ENCODE data around the gene SLC20A1.
A peak's percentile ranks its signal among the peaks of the same experiment; 100 is the strongest.
"Not testable (repeated sequence)": the region's sequence is repeated elsewhere in the genome, so short reads cannot be mapped to it uniquely, and the experiment has no call there.

The SLC20A1 gene

DNA sequence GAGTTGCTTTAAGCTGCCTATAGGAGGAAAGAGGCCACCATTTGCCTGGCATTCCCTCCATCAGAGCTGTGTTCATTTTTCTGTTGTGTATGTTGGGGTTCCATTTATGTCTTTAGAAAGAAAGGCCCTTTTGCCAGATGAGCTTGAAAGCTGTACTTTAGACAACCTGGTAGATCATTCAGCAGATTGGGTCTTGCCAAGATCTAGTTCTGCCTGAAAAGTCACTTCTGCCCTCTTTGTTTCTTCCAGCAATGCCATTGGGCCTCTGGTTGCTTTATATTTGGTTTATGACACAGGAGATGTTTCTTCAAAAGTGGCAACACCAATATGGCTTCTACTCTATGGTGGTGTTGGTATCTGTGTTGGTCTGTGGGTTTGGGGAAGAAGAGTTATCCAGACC, 14.4 kb downstream of the SLC20A1 start:
- TF ChIP-seq POU2F2 (IDR thresholded peaks at IDR 0.05; ENCODE audit: low read depth, low read length) (no peak), SPI1 (IDR thresholded peaks at IDR 0.05; ENCODE audit: low read depth, low read length) (no peak), TAF1 (IDR thresholded peaks at IDR 0.05; ENCODE audit: low read depth, low read length) (no peak), POLR2AphosphoS5 (IDR thresholded peaks at IDR 0.05; ENCODE audit: low read depth, low read length) (no peak), POLR2A (IDR thresholded peaks at IDR 0.05; ENCODE audit: low read depth, low read length) (no peak), PAX5 (IDR thresholded peaks at IDR 0.05; ENCODE audit: insufficient read depth, low read length, severe bottlenecking) (no peak)
- no peak for FAIRE-seq
- DNase-seq (ENCODE audit: insufficient read length, low spot score): no peak

DNA sequence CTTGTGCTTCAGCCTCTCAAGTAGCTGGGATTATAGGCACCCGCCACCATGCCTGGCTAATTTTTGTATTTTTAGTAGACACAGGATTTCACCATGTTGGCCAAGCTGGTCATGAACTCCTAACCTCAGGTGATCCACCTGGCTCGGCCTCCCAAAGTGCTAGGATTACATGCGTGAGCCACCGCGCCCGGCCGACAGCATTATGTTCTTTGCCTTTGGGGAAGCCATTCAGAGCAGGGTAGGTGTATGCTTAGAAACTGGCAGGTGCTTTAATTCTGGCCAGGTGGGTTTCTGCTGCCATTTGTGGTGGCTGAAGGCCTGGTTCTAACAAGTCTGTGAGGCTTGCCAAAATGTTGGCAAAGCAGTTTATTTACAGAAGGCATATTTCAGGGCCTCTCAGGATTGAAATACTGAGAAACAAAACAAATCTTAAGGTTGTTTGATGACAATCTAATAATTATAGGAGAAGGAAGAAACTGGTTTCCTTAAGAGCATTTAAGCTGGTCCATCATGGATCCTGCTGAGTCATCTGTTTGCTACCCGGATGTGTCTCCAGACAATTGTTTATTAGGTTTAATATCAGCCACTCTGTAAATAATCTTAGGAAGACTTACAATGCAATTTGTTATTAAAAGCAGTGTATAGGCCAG, 16.0 kb downstream of the SLC20A1 start:
- TF ChIP-seq TAF1 (IDR thresholded peaks at IDR 0.05; ENCODE audit: low read depth, low read length): no peak
- TF ChIP-seq POLR2A (IDR thresholded peaks at IDR 0.05; ENCODE audit: low read depth, low read length): no peak
- no peak for TF ChIP-seq POU2F2 (IDR thresholded peaks at IDR 0.05; ENCODE audit: low read depth, low read length)
- TF ChIP-seq SPI1 (IDR thresholded peaks at IDR 0.05; ENCODE audit: low read depth, low read length): no peak
- TF ChIP-seq POLR2AphosphoS5 (IDR thresholded peaks at IDR 0.05; ENCODE audit: low read depth, low read length): no peak
- TF ChIP-seq PAX5 (IDR thresholded peaks at IDR 0.05; ENCODE audit: insufficient read depth, low read length, severe bottlenecking): no peak
- DNase-seq (ENCODE audit: insufficient read length, low spot score): no peak
- FAIRE-seq: no peak

DNA sequence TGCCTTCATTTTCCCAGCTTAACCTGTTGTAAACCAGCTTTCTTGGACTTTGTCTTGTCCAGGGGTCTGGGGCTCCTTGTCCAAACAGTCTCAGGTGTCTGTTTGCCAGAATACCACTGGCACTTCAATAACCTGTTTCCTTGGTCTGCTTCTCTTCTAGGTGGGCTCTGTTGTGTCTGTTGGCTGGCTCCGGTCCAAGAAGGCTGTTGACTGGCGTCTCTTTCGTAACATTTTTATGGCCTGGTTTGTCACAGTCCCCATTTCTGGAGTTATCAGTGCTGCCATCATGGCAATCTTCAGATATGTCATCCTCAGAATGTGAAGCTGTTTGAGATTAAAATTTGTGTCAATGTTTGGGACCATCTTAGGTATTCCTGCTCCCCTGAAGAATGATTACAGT, 17.0 kb downstream of the SLC20A1 start:
- DNase-seq (ENCODE audit: insufficient read length, low spot score): no peak
- no peak for FAIRE-seq
- TF ChIP-seq TAF1 (IDR thresholded peaks at IDR 0.05; ENCODE audit: low read depth, low read length) (no peak), POLR2A (IDR thresholded peaks at IDR 0.05; ENCODE audit: low read depth, low read length) (no peak), POU2F2 (IDR thresholded peaks at IDR 0.05; ENCODE audit: low read depth, low read length) (no peak), SPI1 (IDR thresholded peaks at IDR 0.05; ENCODE audit: low read depth, low read length) (no peak), PAX5 (IDR thresholded peaks at IDR 0.05; ENCODE audit: insufficient read depth, low read length, severe bottlenecking) (no peak), POLR2AphosphoS5 (IDR thresholded peaks at IDR 0.05; ENCODE audit: low read depth, low read length) (no peak)

- no peak for TF ChIP-seq TAF1 (IDR thresholded peaks at IDR 0.05; ENCODE audit: low read depth, low read length)
- 0 out of 2 replicates have a peak, but pooled peaks have one; percentile 22 for TF ChIP-seq POLR2AphosphoS5 (IDR thresholded peaks at IDR 0.05; ENCODE audit: low read depth, low read length)
- no peak for TF ChIP-seq SPI1 (IDR thresholded peaks at IDR 0.05; ENCODE audit: low read depth, low read length)
- no peak for TF ChIP-seq POLR2A (IDR thresholded peaks at IDR 0.05; ENCODE audit: low read depth, low read length)
- no peak for TF ChIP-seq PAX5 (IDR thresholded peaks at IDR 0.05; ENCODE audit: insufficient read depth, low read length, severe bottlenecking)
- DNase-seq (ENCODE audit: insufficient read length, low spot score) (no peak), FAIRE-seq (no peak)
These were observed 18.9 kb downstream of the SLC20A1 start for GRCh38 chr2:112664689-112665088.

GRCh38 chr2:112665113-112665780, 19.5 kb downstream of the SLC20A1 start:
- no peak for TF ChIP-seq SPI1 (IDR thresholded peaks at IDR 0.05; ENCODE audit: low read depth, low read length)
- TF ChIP-seq POLR2A (IDR thresholded peaks at IDR 0.05; ENCODE audit: low read depth, low read length): no peak
- TF ChIP-seq PAX5 (IDR thresholded peaks at IDR 0.05; ENCODE audit: insufficient read depth, low read length, severe bottlenecking): no peak
- TF ChIP-seq POU2F2 (IDR thresholded peaks at IDR 0.05; ENCODE audit: low read depth, low read length): no peak
- no peak for TF ChIP-seq TAF1 (IDR thresholded peaks at IDR 0.05; ENCODE audit: low read depth, low read length)
- no peak for TF ChIP-seq POLR2AphosphoS5 (IDR thresholded peaks at IDR 0.05; ENCODE audit: low read depth, low read length)
- DNase-seq (ENCODE audit: insufficient read length, low spot score) (no peak), FAIRE-seq (no peak)

- DNase-seq (ENCODE audit: insufficient read length, low spot score): no peak
- no peak for FAIRE-seq
- no peak for TF ChIP-seq POU2F2 (IDR thresholded peaks at IDR 0.05; ENCODE audit: low read depth, low read length)
- TF ChIP-seq POLR2A (IDR thresholded peaks at IDR 0.05; ENCODE audit: low read depth, low read length): no peak
- no peak for TF ChIP-seq POLR2AphosphoS5 (IDR thresholded peaks at IDR 0.05; ENCODE audit: low read depth, low read length)
- peak; percentile 28; the same call in 1 of the 2 replicates for TF ChIP-seq SPI1 (IDR thresholded peaks at IDR 0.05; ENCODE audit: low read depth, low read length)
- no peak for TF ChIP-seq TAF1 (IDR thresholded peaks at IDR 0.05; ENCODE audit: low read depth, low read length)
- no peak for TF ChIP-seq PAX5 (IDR thresholded peaks at IDR 0.05; ENCODE audit: insufficient read depth, low read length, severe bottlenecking)
These were observed 21.0 kb downstream of the SLC20A1 start for GRCh38 chr2:112666761-112667122.

DNA sequence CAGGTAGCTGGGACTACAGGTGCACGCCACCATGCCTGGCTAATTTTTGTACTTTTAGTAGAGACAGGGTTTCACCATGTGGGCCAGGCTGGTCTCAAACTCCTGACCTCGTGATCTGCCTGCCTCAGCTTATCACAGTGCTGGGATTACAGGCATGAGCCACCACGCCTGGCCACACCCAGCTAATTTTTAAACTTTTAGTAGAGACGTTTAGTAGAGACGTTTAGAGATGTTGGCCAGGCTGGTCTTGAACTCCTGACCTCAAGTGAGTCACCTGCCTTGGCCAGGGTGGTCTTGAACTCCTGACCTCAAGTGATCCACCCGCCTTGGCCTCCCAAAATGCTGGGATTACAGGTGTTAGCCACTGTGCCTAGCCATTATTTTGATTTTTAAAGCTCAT, 21.8 kb downstream of the SLC20A1 start:
- FAIRE-seq; DNase-seq (ENCODE audit: insufficient read length, low spot score): not testable (repeated sequence)

- DNase-seq (ENCODE audit: insufficient read length, low spot score): no peak
- no peak for FAIRE-seq
- TF ChIP-seq POU2F2 (IDR thresholded peaks at IDR 0.05; ENCODE audit: low read depth, low read length) (no peak), TAF1 (IDR thresholded peaks at IDR 0.05; ENCODE audit: low read depth, low read length) (no peak), PAX5 (IDR thresholded peaks at IDR 0.05; ENCODE audit: insufficient read depth, low read length, severe bottlenecking) (no peak), POLR2A (IDR thresholded peaks at IDR 0.05; ENCODE audit: low read depth, low read length) (no peak), SPI1 (IDR thresholded peaks at IDR 0.05; ENCODE audit: low read depth, low read length) (no peak), POLR2AphosphoS5 (IDR thresholded peaks at IDR 0.05; ENCODE audit: low read depth, low read length) (no peak)
These were observed 23.9 kb downstream of the SLC20A1 start for GRCh38 chr2:112669667-112670066.

DNA sequence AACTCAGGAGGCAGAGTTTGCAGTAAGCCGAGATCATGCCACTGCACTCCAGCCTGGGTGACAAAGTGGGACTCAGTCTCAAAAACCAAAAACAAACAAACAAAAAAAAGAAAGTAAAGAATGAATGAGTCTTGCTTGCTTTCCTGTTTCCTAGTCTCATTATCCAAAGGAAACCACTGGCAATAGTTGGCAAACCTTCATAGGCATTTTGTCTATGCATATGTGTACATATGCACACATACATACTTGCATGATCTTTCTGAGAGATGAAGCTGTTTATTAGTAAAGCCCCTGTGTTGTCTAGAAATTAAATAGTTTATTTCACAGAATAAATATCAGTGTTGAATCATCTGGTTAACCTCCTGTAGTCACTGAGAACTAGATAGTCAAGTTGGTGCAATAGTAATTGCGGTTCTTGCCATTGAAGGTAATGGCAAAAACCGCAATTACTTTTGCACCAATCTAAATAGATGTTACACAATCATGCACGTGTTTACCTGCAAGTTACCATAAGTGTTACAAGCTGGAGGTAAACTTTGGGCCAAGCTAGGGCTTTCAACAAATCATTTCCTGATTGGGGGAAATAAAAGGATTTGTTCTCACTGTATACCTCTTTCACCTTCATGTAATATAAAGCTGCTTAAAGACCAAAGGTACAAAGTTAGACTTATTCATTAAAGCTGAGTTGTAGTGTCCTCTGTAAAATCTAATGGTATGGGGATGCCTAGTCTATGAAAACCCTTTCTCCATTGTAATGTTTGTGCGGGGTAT, 24.7 kb downstream of the SLC20A1 start:
- DNase-seq (ENCODE audit: insufficient read length, low spot score) (no peak), FAIRE-seq (no peak)
- no peak for TF ChIP-seq TAF1 (IDR thresholded peaks at IDR 0.05; ENCODE audit: low read depth, low read length)
- no peak for TF ChIP-seq POLR2A (IDR thresholded peaks at IDR 0.05; ENCODE audit: low read depth, low read length)
- TF ChIP-seq POLR2AphosphoS5 (IDR thresholded peaks at IDR 0.05; ENCODE audit: low read depth, low read length): no peak
- no peak for TF ChIP-seq POU2F2 (IDR thresholded peaks at IDR 0.05; ENCODE audit: low read depth, low read length)
- TF ChIP-seq SPI1 (IDR thresholded peaks at IDR 0.05; ENCODE audit: low read depth, low read length): no peak
- no peak for TF ChIP-seq PAX5 (IDR thresholded peaks at IDR 0.05; ENCODE audit: insufficient read depth, low read length, severe bottlenecking)

All from GM12891 (cell line).